ENCODE results near the gene PIAS4. TPM values are rescaled to one million over a fixed set of nuclear protein-coding genes. Genes with fewer than 3 reads are reported as not detected.
A peak's percentile ranks its signal among the peaks of the same experiment; 100 is the strongest.

Gene PIAS4
- total and polyA plus RNA-seq, 8 donors = 6.6 to 93.6 (median 16.1) TPM

- no peak for TF ChIP-seq EP300 (IDR thresholded peaks at IDR 0.05)
- peak in 1 of 3 donors; percentile 40 for TF ChIP-seq POLR2AphosphoS5 (IDR thresholded peaks at IDR 0.05)
- peak; percentile 89 to 91 for DNase-seq
- Histone ChIP-seq H3K4me1 (peaks cover 15 to 52% (median 32%) of the 10 kb centered on the region in 4 donors), H3K4me3 (peak overlapping the region in 3 of 4 donors; percentile 21 to 27 (median 22)), H3K9me3 (no peaks in the 10 kb centered on the region), H3K36me3 (no peaks in the 10 kb centered on the region), H3K27me3 (no peaks in the 10 kb centered on the region), H3K27ac (peak overlapping the region; percentile 71 to 83 (median 76))
- WGBS, 5 donors = 45 to 73% (median 49%) methylated on average over 19 to 28 of the region's 28 CpGs
- intact Hi-C loops (cut with DNase I; ENCODE audit: low total_unique reads) = no loop called here
Observed at GRCh38 chr19:4083677-4084546, 76.4 kb downstream of the PIAS4 start.

GRCh38 chr19:4084547-4084877 is 77.0 kb downstream of the PIAS4 start:
- Histone ChIP-seq H3K4me3 (peak overlapping the region in 3 of 4 donors; percentile 21 to 27 (median 22)), H3K27ac (peak overlapping the region; percentile 71 to 83 (median 76)), H3K9me3 (no peaks in the 10 kb centered on the region), H3K27me3 (no peaks in the 10 kb centered on the region), H3K4me1 (peaks cover 15 to 49% (median 34%) of the 10 kb centered on the region in 4 donors), H3K36me3 (peaks cover under 1 to 5% (median 5%) of the 10 kb centered on the region in 4 donors)
- DNase-seq = no peak
- WGBS, 5 donors = 36 to 69% (median 65%) methylated on average over 2 to 8 of the region's 8 CpGs
- TF ChIP-seq EP300 (IDR thresholded peaks at IDR 0.05) (no peak), CTCF (IDR thresholded peaks at IDR 0.05) (no peak), POLR2AphosphoS5 (IDR thresholded peaks at IDR 0.05) (no peak), POLR2A (IDR thresholded peaks at IDR 0.05) (no peak)
- intact Hi-C loops (cut with DNase I; ENCODE audit: low total_unique reads) = no loop called here

- no peak for TF ChIP-seq EP300 (IDR thresholded peaks at IDR 0.05)
- no peak for TF ChIP-seq POLR2A (IDR thresholded peaks at IDR 0.05)
- no peak for TF ChIP-seq CTCF (IDR thresholded peaks at IDR 0.05)
- TF ChIP-seq POLR2AphosphoS5 (IDR thresholded peaks at IDR 0.05) = no peak
- 26 to 36% (median 30%) methylated on average over 14 to 17 of the region's 17 CpGs for WGBS, 5 donors
- H3K4me1 ChIP-seq = peaks cover 15 to 58% (median 37%) of the 10 kb centered on the region in 4 donors
- H3K9me3 ChIP-seq = no peaks in the 10 kb centered on the region
- H3K27me3 ChIP-seq = no peaks in the 10 kb centered on the region
- H3K36me3 ChIP-seq = peaks cover 14 to 24% (median 23%) of the 10 kb centered on the region in 4 donors
- intact Hi-C loops (cut with DNase I; ENCODE audit: low total_unique reads) = no loop called here
- peak overlapping the region in 3 of 5 donors; percentile 35 to 46 (median 38) for H3K27ac ChIP-seq
- peak in 1 of 2 donors; percentile 42 for DNase-seq
- no peak overlapping the region for H3K4me3 ChIP-seq
Observed at GRCh38 chr19:4086411-4086867, 78.9 kb downstream of the PIAS4 start.

GRCh38 chr19:4087787-4088679 is 80.5 kb downstream of the PIAS4 start:
- peaks cover 18 to 40% (median 38%) of the 10 kb centered on the region in 4 donors for H3K36me3 ChIP-seq
- peaks cover 15 to 55% (median 36%) of the 10 kb centered on the region in 4 donors for H3K4me1 ChIP-seq
- H3K4me3 ChIP-seq = no peak overlapping the region
- peak overlapping the region in 2 of 5 donors; percentile 8 to 20 for H3K27ac ChIP-seq
- DNase-seq = no peak
- TF ChIP-seq POLR2A (IDR thresholded peaks at IDR 0.05) (no peak), EP300 (IDR thresholded peaks at IDR 0.05) (no peak), CTCF (IDR thresholded peaks at IDR 0.05) (no peak), POLR2AphosphoS5 (IDR thresholded peaks at IDR 0.05) (no peak)
- H3K9me3 ChIP-seq = no peaks in the 10 kb centered on the region
- 84 to 88% (median 86%) methylated on average over 31 of the region's 31 CpGs for WGBS, 5 donors
- H3K27me3 ChIP-seq = no peaks in the 10 kb centered on the region
- intact Hi-C loops (cut with DNase I; ENCODE audit: low total_unique reads) = no loop called here
